HUES48 (cell line): Measurements from ENCODE around the gene CHIT1.

Experiments used
- H3K27ac ChIP-seq: one replicate; pipeline ENCODE4 v1.7.0; 2013; ENCODE audit warnings: low read depth, low read length, inconsistent platforms
- H3K27me3 ChIP-seq: 2 replicates; pipeline ENCODE4 v1.6.1; 2013; ENCODE audit warnings: mild to moderate bottlenecking, low read length; ENCODE audit not compliant: control insufficient read depth, insufficient read depth
- H3K36me3 ChIP-seq: 2 replicates; pipeline ENCODE4 v1.6.1; 2013; ENCODE audit warnings: low read length; ENCODE audit not compliant: control insufficient read depth, insufficient read depth
- H3K4me1 ChIP-seq: 2 replicates; pipeline ENCODE4 v1.6.1; 2013; ENCODE audit warnings: mild to moderate bottlenecking, low read length; ENCODE audit not compliant: control insufficient read depth, insufficient read depth
- H3K4me3 ChIP-seq: 2 replicates; pipeline ENCODE4 v1.5.1; 2013; ENCODE audit warnings: mild to moderate bottlenecking, low read depth, low read length
- H3K9ac ChIP-seq: 2 replicates; pipeline ENCODE4 v1.6.1; 2013; ENCODE audit warnings: mild to moderate bottlenecking, low read depth, low read length, moderate library complexity
- H3K9me3 ChIP-seq: 2 replicates; pipeline ENCODE4 v1.6.1; 2013; ENCODE audit warnings: low read length; ENCODE audit not compliant: control insufficient read depth, insufficient read depth

The CHIT1 gene

GRCh38 chr1:203202431-203203245 lies 26.8 kb downstream of the CHIT1 start:
- Histone ChIP-seq H3K9ac (no peak overlapping the region), H3K27me3 (no peaks in the 10 kb centered on the region), H3K27ac (no peak overlapping the region), H3K36me3 (no peaks in the 10 kb centered on the region), H3K4me1 (no peaks in the 10 kb centered on the region), H3K9me3 (no peaks in the 10 kb centered on the region), H3K4me3 (no peak overlapping the region)

GRCh38 chr1:203201516-203202205 lies 27.8 kb downstream of the CHIT1 start:
- Histone ChIP-seq H3K4me1 (no peaks in the 10 kb centered on the region), H3K4me3 (no peak overlapping the region), H3K36me3 (no peaks in the 10 kb centered on the region), H3K27me3 (no peaks in the 10 kb centered on the region), H3K9me3 (no peaks in the 10 kb centered on the region), H3K27ac (no peak overlapping the region), H3K9ac (no peak overlapping the region)

- H3K4me1 ChIP-seq = no peaks in the 10 kb centered on the region
- no peak overlapping the region for H3K27ac ChIP-seq
- no peak overlapping the region for H3K9ac ChIP-seq
- no peaks in the 10 kb centered on the region for H3K9me3 ChIP-seq
- no peaks in the 10 kb centered on the region for H3K27me3 ChIP-seq
- H3K36me3 ChIP-seq = no peaks in the 10 kb centered on the region
- no peak overlapping the region for H3K4me3 ChIP-seq
Observed at GRCh38 chr1:203200916-203201315, 28.6 kb downstream of the CHIT1 start.

- Histone ChIP-seq H3K36me3 (no peaks in the 10 kb centered on the region), H3K4me1 (no peaks in the 10 kb centered on the region), H3K9ac (no peak overlapping the region), H3K4me3 (no peak overlapping the region), H3K27me3 (no peaks in the 10 kb centered on the region), H3K9me3 (no peaks in the 10 kb centered on the region), H3K27ac (no peak overlapping the region)
Observed at GRCh38 chr1:203199816-203200571, 29.5 kb downstream of the CHIT1 start.

- Histone ChIP-seq H3K27me3 (no peaks in the 10 kb centered on the region), H3K9me3 (no peaks in the 10 kb centered on the region), H3K36me3 (no peaks in the 10 kb centered on the region), H3K9ac (no peak overlapping the region), H3K4me1 (no peaks in the 10 kb centered on the region), H3K4me3 (no peak overlapping the region), H3K27ac (no peak overlapping the region)
Observed at GRCh38 chr1:203199481-203199815, 30.0 kb downstream of the CHIT1 start.

GRCh38 chr1:203199002-203199401 lies 30.5 kb downstream of the CHIT1 start:
- H3K9me3 ChIP-seq = no peaks in the 10 kb centered on the region
- H3K27me3 ChIP-seq = no peaks in the 10 kb centered on the region
- no peaks in the 10 kb centered on the region for H3K4me1 ChIP-seq
- no peak overlapping the region for H3K4me3 ChIP-seq
- H3K36me3 ChIP-seq = no peaks in the 10 kb centered on the region
- H3K27ac ChIP-seq = no peak overlapping the region
- no peak overlapping the region for H3K9ac ChIP-seq

- Histone ChIP-seq H3K4me3 (no peak overlapping the region), H3K9ac (no peak overlapping the region), H3K27ac (no peak overlapping the region), H3K4me1 (no peaks in the 10 kb centered on the region), H3K9me3 (no peaks in the 10 kb centered on the region), H3K27me3 (no peaks in the 10 kb centered on the region), H3K36me3 (no peaks in the 10 kb centered on the region)
Observed at GRCh38 chr1:203197625-203198024, 31.8 kb downstream of the CHIT1 start.

- no peak overlapping the region for H3K27ac ChIP-seq
- no peaks in the 10 kb centered on the region for H3K9me3 ChIP-seq
- H3K4me1 ChIP-seq = no peaks in the 10 kb centered on the region
- no peaks in the 10 kb centered on the region for H3K36me3 ChIP-seq
- no peaks in the 10 kb centered on the region for H3K27me3 ChIP-seq
- H3K4me3 ChIP-seq = no peak overlapping the region
- H3K9ac ChIP-seq = no peak overlapping the region
Observed at GRCh38 chr1:203196371-203196770, 33.1 kb downstream of the CHIT1 start.

- Histone ChIP-seq H3K4me1 (peaks cover 16% of the 10 kb centered on the region), H3K36me3 (no peaks in the 10 kb centered on the region), H3K27me3 (0 out of 2 replicates have a peak, but pooled peaks cover 5% of the 10 kb centered on the region), H3K9me3 (no peaks in the 10 kb centered on the region), H3K4me3 (no peak overlapping the region), H3K9ac (no peak overlapping the region), H3K27ac (no peak overlapping the region)
Observed at GRCh38 chr1:203190949-203191348, 38.5 kb downstream of the CHIT1 start.

- H3K4me3 ChIP-seq = no peak overlapping the region
- H3K27me3 ChIP-seq = 0 out of 2 replicates have a peak, but pooled peaks cover 5% of the 10 kb centered on the region
- no peak overlapping the region for H3K27ac ChIP-seq
- no peak overlapping the region for H3K9ac ChIP-seq
- no peaks in the 10 kb centered on the region for H3K36me3 ChIP-seq
- H3K4me1 ChIP-seq = peaks cover 23% of the 10 kb centered on the region
- no peaks in the 10 kb centered on the region for H3K9me3 ChIP-seq
Observed at GRCh38 chr1:203189951-203190352, 39.5 kb downstream of the CHIT1 start.
